GM21423 (cell line): ENCODE data around the gene ATP4A.

ENCODE experiments used
- ATAC-seq: cut with Tn5 transposase; IDR thresholded peaks from one replicate; pipeline ENCODE4 v1.9.1; 2021; ENCODE audit warnings: mild to moderate bottlenecking, moderate library complexity; ENCODE audit not compliant: unreplicated experiment

Gene ATP4A

DNA sequence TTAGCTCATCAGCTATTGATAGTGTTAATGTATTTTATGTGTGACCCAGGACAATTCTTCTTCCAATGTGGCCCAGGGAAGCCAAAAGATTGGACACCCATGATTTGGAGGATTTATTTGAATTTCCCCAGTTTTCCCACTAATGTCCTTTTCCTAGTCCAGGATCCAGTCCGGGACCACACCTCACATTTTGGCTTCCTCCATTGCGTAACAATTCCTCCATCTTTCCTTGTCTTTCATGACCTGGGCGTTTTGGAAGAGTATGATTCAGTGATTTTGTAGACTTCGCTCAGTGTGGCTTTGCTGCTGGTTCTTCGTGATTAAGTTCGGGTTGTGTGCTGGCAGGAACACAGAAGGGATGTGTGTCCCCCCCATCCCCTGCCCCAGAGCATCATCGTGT, 3.3 kb upstream of the ATP4A start:
- no peak for ATAC-seq

DNA sequence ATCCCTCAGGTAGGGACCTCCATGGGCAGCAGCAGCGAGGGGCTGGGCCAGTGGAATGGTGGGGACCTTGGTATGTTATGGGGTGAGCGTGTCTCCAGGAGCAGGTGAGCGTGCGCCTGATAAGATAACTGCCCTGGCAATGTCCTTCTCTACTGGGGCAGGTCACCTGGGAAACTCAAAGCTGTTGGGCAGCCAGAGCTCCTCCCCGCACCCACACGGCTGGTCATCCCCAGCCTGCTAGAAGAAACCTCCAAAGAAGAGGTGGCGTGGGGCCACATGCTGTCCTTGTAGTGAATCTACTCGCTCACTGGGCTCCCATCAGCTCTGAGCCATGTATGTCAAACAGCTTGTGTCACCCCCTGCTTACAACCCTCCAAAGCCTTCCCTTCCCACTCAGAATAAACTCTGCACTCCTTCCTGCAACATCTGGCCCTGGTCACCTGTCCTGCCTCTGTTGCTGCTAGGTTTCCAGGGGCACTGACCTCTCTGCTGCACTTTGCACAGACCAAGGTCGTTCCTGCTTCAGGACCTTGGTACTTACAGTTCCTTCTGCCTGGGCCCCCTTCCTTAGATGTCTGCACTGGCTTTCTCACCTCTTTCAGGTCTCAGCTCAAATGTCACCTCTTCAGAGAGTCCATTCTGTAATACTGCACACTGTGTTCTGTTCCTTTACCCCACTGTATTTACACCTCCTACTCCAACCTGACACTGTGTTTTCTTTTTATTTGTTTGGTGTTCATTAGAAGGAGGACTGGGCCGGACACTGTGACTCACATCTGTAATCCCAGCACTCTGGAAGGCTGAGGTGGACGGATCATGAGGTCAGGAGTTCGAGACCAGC, 1.8 kb upstream of the ATP4A start:
- no peak for ATAC-seq

DNA sequence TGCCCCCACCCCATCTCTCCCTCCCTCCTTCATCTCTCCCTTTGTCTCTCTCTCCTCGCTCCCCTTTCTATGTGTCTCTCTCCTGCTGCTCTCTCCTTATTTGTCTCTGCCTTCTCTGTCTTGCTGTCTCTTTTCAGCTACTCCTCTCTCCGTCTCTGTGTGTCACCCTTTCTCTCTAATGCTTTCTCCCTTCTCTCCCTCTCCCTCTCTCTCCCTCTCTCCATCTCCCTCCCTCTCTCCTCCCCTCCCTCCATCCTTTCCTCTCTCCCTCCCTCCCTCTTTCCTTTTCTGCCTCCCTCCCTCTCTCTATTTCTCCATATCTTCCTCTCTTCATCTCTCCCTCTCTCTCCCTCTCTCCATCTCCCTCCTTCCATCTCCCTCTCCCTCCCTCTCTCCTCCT, 682 bp downstream of the ATP4A start:
- no peak for ATAC-seq

DNA sequence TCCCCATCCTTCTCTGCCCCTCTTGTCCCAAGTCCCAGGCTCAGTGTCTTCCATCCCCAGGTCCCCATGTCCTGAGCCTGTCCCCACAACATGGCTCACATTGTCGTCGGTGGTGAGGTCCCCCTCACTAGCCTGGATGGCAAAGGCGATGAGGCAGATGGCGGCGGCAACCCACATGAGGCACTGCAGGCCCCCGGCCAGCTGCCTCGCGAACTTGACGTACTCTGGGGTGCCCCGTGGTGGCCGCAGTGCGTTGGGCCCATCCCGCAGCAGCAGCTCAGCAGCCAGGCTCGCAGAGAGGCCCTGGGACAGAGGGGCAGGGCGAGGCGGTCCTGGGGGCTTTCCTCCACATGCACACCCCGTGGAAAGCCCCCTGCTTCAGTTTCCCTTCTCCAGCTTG, 1.1 kb downstream of the ATP4A start:
- no peak for ATAC-seq

DNA sequence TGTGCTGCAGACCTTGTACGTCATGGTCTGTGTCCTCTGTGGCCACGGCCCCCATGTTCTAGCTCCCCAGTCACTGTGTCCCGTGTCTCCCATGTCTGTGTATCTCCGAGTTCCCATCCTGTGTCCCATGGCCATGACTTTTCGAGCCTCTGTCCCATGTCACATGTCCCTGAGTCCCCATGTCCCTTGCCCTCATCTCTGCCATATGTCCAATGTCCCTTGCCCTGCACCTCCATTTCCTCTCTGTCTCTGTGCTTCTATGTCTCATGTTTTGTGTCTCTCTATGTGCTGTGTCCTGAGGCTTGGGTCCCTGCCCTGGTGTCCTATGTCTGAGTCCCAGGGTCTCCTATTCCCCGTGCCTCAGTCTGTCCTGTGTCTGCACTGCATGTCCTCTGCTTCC, 2.0 kb downstream of the ATP4A start:
- ATAC-seq, result no peak

DNA sequence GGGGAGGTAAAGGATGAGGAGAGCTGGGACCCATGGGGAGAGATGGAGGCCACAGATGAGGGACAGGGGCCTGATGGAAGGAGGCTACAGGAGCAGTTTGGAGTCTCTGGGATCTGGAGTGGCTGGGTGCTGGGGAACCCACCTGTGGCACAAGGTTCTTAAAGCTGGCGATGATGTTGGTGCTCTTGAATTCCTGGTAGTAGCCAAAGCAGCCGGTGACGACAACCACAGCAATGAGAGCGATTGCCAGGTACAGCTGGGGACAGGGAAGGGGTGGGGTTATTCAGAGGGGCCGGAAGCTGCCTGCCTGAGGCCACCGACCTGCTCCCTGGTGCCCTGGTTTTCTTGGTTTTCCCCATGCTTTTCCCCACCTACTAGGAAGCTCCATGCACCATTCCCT, 2.8 kb downstream of the ATP4A start:
- ATAC-seq, result no peak

DNA sequence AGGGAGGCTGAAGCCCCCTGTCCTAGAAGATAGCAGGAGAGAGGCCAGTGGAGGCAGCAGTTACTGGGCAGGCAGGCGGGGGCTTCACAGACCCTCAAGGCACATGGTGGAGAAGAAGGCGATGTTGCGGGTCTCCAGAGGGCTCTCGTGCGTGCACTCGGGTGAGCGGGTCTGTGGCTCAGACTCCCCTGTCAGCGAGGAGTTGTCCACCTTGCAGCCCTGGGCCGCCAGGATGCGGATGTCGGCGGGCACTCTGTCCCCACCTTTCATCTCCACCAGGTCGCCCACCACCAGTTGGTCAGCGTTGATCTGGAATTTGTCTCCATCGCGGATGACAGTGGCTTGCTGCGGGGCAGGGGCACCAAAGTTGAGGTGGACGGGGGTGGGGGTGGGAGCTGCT, 3.2 kb downstream of the ATP4A start:
- ATAC-seq, result no peak

DNA sequence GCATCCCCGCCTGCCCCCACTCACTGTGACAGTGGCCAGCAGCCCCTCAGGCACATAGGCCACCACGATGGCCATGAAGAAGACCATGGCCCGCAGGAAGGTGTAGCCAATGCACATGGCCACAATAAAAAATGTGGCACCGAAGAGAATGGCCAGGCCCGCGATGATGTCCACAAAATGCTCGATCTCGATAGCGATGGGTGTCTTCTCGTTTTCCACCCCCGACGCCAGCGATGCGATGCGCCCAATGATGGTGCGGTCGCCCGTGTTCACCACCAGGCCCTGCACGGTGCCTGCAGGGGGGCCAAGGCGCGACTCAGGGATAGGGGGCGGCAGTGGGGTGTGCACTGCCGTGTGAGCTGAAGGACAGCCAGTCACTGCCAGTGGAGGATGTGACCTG, 3.7 kb downstream of the ATP4A start:
- no peak for ATAC-seq

DNA sequence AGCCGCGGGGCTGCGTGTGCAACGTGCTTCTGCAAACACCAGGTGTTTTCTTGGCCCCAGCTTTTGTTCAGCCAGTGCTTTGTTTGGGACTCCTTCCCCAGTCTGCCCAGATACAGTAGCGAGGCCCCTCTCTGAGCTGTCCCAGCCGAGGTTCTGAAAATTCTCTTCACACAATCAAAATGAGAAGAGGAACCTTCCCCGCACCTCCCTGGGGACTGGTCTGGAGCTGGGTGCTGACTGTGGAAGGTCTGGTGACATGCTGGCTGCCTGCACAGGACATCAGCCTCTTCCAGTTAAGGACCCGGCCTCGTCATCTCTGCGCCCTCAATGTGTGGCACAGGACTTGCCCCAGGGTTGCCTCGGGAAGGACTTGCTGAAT, 4.2 kb downstream of the ATP4A start:
- no peak for ATAC-seq

DNA sequence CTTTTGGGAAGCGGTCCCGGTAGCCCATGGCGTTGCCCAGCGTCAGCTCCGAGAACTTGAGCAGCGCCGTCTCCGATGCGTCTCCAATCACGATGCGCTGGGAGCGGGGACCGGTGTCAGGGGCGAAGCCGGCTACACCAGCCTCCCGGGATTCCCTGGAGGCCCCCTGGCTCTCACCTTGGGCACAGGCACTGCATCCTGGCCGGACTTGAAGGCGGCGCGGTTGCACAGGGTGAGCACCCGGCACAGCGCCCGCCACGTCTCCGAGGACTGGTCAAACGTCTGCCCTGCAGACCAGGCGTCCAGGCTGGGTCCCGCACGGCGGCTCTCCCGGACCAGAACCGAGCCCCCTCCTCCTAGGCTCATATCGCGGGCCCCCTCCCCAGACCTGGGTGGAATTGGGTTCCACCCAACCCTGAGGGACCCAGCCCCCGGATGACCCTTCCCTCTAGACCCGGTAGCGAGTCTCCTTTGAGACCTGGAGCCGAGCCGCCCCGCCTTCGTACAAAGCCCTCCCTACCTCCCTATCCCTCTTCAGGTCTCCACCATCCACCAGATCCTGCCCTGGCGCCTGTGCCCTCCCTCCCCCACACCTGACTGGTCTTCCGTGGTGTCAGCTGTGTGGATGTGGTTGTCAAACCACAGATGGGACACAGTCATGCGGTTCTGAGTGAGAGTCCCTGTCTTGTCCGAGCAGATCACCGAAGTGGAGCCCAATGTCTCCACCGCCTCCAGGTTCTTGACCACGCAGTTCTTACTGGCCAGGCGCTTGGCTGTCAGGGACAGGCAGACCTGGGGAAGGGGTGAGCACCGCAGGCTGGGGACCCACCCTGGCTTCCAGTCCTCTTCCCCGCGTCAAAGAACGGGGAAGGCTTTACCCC, 4.8 kb downstream of the ATP4A start:
- ATAC-seq, result no peak

DNA sequence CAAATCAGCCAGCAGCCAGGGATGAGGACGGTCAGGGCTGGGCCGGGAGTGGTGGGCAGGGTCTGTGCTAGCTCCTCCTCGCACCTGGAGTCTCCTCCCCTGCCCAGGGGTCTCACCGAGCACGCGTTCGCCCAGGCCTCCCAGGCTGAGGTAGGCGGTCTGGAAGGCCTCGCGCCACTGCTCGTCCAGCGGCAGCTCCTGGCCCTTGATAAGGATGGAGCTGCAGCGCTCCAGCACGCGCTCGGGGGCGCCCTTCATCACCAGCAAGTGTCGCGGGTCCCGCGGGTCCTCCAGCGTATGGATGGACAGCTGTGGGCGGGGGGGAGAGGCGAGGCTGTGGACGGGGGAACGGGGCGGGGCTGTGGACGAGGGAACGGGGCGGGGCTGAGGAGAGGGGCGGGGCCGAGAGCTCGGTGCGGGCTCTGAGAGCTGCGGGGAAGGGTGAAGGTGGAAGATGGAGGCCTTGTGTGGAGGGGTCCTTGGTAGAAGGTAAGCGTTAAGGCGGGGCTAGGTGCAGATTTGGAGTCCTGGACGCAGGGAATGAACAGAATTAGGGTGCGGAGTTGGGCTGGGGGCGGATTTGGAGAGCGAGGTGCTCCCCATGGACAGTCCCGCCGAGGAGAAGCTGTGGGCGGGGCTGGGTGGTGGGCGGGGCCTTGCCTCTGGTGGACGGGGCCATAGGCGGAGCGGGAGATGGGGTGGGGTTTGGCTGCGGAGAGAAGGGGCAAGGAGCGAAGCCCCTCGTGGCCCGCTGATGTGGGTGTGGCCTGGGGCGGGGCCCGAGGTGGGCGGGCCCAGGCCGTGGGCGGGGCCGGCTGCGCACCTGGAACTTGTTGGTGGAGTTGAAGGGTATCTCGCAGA, 5.7 kb downstream of the ATP4A start:
- ATAC-seq, result no peak

DNA sequence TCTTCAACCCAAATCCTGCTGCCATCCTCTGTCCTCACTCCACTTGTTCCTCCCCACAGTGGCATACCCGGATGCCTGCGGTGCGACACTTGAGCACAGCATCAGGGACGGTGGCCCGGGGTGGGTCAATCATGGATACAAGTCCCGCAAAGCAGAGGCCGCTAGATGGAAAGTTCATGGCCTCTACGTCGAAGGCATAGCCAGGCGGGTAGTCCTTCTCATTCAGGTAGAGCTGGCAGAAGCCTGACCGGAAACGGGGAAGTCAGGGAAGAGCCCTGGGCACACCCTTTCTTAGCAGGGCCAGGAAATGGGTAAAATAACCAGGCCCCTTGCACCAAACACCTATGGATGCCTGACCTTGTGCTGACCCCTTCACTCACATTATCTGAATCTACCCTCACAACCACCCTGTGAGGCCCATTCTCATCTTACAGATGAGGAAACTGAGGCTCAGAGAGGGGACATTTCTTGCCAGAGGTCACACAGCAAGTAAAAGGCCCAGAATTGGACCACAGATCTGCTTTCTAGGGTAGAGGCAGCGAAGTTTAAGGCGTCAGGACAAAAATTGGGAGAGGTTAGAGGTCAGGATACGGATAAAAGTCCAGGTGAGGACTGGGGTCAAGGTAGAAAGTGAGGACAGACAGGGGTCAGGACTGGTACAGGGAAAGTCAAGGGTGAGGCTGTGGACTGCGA, 6.5 kb downstream of the ATP4A start:
- no peak for ATAC-seq

DNA sequence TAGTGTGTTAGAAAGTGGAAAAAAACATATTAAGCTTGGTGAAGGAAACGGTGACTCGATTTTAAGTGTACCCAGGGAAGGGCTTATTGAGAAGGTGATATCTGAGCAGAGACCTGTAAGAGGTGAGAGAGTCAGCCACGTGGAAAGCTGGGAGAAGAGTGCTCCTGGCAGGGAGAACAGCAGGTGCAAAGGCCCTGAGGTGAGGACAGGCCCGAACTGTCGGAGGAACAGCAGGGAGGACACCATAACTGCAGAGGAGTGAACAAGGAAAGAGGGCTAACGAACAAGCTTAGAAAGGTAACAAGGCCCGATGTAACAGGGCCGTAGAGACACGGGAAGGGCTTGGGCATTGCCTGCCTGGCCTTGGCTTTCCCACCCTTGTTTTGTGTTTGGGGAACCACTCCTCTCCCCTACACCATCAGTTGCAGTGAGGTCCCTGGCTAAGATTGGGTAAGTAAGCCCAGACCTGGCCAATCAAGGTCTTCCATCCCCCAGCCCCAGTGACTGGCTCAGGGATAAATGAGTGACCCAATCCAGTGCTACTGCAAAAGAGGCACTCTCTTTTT, 7.3 kb downstream of the ATP4A start:
- ATAC-seq, result no peak

DNA sequence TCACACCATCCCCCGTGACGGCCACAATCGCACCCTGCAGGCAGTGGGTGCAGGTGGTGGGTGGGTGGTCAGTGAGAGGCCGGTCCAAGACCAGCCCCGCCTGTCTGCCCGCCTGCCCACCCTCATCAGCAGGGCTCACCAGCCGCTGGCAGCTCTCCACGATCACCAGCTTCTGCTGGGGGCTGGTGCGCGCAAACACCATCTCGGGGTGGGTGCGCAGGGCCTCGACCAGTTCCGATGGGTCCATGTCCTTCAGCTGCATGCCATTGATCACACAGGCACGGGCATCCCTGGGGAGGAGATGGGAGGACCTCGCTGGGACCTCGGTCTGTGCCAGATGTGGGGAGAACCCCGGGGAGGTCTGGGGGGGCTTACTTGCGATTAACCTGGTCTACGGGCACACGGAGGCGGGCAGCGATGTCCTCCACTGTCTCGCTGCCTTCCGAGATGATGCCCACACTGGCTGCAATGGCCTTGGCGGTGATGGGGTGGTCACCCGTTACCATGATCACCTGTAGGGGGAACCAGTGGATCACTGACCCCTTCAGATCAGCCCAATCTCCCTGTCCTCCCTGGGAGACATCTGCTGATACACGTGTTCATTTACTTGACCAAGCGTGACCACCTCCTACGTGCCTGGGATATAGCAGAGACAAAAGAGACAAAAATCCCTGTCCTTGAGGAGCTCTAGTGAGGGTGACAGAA, 8.0 kb downstream of the ATP4A start:
- no peak for ATAC-seq

DNA sequence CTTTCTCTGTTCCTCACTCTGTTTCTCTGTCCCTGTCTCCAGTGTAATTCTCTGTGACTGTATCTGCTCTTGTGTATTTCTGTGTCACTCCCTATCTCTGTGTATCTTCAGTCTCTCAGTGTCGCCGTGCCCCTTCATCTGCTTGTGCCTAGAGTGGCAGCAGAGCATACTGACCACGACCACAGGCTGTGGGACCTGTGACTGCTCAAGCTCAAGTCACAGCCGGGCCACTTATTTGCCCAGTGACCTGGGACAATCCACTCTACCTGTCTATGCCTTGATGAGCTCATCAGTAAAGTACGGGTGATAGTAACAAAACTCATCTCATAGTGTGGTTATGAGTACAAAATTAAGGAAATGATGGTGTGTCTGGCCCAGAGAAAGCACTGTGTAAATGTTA, 9.4 kb downstream of the ATP4A start:
- ATAC-seq, result no peak

DNA sequence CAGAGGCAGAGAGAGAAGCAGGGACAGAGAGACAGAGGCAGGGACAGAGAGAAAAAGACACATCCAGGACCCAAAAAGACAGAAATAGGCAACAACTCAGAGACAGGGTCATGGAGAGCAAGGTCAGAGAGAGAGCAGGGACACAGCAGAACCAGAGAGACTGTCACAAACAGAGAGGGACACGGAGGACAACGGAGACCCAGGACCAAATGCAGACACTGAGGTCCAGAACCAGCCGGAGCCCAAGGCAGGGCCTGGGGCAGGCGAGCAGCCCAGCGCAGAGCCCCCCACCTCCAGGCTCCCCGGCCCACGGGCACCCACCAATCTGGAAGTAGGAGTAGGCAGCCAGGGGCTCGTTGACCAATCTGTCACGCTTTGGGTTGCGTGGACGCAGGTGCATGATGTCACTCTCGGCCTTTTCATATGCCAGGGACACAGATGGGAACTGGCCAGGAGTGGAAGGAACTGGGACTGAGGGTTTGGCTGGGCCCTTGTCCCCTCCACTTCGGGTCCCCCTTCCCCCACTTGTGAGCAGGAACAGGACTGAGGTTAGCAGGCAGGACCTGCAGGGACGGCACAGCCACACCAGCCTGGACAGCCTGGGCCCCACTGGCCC, 10.0 kb downstream of the ATP4A start:
- ATAC-seq, result no peak

DNA sequence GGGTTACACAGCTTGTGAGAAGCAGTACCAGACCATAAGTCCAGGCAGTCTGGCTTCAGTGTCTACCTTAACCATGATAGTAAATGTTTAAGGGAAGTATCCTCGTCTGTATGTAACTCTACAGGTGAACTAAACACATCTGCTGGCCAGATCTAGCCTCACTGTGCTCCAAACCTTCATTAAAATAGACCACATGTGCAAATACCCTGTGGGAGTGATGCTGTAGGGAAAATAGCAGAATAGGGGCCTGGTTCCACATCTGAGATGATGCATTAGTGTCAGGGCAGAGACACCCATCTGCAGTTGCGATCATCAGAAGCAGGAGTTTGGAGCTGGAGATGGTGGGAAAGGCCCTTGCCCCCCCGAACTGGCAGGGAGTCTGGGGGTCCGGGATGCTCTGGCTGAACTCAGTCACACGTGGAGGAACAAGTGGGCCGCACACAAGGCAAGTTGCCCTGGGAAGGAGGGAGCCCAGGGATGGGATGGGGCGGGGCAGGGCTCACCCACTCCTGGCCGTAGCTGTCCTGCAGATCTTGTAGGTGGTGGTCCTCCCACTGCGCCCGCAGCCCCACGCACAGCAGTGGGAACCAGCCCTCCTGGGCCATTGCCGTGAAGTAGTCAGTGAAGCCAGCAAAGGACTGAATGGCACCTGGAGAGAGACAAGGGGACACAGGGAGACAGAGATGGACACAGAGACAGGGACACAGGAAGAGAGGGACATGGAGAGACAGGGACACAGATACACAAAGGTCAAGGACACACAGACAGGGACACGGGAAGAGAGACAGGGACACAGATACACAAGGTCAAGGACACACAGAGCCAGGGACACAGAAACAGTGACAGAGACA, 10.7 kb downstream of the ATP4A start:
- ATAC-seq, result no peak

DNA sequence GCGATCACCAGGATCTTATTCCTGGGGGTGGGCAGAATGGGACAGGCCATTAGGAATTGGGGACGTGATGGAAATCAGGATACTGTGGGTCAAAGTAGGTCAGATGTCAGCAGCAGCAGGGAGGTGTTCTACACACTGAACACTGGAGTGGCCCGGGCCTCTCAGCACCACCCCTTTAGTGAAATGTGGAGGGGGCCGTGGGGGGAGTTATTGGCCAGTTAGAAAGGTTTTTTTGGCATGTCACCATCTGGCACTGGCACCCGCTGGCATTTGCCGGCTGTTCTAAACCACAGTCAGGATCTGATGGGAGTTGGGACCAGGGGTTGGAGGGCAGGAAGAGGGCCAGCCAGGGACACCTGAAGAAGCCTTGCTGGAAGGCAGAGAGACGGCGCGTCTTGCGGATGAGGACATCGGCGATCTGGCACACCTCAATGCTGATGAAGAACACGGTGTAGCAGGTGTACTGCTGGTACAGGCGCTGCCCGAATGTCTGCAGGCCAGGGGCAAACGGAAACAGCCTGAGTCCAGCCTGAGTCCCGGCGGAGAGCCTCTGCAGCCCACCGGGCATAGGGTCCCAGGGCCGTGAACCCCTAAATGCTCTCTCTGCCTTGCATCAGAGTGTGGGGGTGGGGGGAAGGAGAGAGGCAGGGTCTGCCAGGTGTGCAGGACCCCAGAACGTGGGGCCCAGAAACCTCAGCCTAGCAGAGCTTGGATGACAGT, 12.2 kb downstream of the ATP4A start:
- ATAC-seq, result no peak
